HL-60 (cell line): Measurements from ENCODE around the gene CRLF1.
A peak's percentile ranks its signal among the peaks of the same experiment; 100 is the strongest.

Experiments used
- DNase-seq, 2 experiments: peaks; one replicate each; pipeline ENCODE4 v3.0.0-alpha.2; 2010 to 2020; ENCODE audit warnings: low read depth in 1 of 2, low spot score in 1 of 2
- H3K27ac ChIP-seq: fragments of 250-450 bp; sonication (Bioruptor Pico); replicated peaks from 2 replicates; pipeline ENCODE4 v1.5.1; 2020; ENCODE audit warnings: mild to moderate bottlenecking, moderate library complexity
- H3K27me3 ChIP-seq: fragments of 250-450 bp; sonication (Bioruptor Pico); 2 replicates; pipeline ENCODE4 v1.5.1; 2021; ENCODE audit warnings: mild to moderate bottlenecking, moderate library complexity; ENCODE audit not compliant: insufficient read depth, poor library complexity, severe bottlenecking
- H3K4me3 ChIP-seq: replicated peaks from 2 replicates; pipeline ENCODE4 v1.5.1; 2011; ENCODE audit warnings: mild to moderate bottlenecking, control low read depth, low read length; ENCODE audit not compliant: insufficient read depth
- GABPA ChIP-seq: IDR thresholded peaks from 2 replicates; pipeline ENCODE4 v1.6.1; 2012; ENCODE audit warnings: low read depth
- POLR2AphosphoS5 ChIP-seq: IDR thresholded peaks from 2 replicates; pipeline ENCODE4 v1.6.1; 2012; ENCODE audit warnings: low read depth
- SPI1 ChIP-seq: IDR thresholded peaks from 2 replicates; pipeline ENCODE4 v1.6.1; 2012; ENCODE audit warnings: low read depth, mild to moderate bottlenecking, borderline replicate concordance
- TF ChIP-seq, protein P1 (sequence below): IDR thresholded peaks from 2 replicates; pipeline ENCODE4 v1.6.1; 2012; ENCODE audit warnings: low read depth; ENCODE audit not compliant: insufficient replicate concordance
- TF ChIP-seq, protein P2 (sequence below): IDR thresholded peaks from one replicate; pipeline ENCODE4 v1.5.1; 2011; ENCODE audit warnings: low read length, control low read depth, inconsistent platforms; ENCODE audit not compliant: insufficient read depth

CRLF1 gene

GRCh38 chr19:18557411-18558201, 49.0 kb downstream of the CRLF1 start, which contains the start of gene KXD1:
Gene KXD1 (plus strand): TSS chr19:18557870. CDS start chr19:18562057, 4,187 bp downstream.
- TF ChIP-seq GABPA (no peak), SPI1 (peak; percentile 28; the same call in 1 of the 2 replicates), POLR2AphosphoS5 (peak; percentile 85)
- TF ChIP-seq, protein P1, sequence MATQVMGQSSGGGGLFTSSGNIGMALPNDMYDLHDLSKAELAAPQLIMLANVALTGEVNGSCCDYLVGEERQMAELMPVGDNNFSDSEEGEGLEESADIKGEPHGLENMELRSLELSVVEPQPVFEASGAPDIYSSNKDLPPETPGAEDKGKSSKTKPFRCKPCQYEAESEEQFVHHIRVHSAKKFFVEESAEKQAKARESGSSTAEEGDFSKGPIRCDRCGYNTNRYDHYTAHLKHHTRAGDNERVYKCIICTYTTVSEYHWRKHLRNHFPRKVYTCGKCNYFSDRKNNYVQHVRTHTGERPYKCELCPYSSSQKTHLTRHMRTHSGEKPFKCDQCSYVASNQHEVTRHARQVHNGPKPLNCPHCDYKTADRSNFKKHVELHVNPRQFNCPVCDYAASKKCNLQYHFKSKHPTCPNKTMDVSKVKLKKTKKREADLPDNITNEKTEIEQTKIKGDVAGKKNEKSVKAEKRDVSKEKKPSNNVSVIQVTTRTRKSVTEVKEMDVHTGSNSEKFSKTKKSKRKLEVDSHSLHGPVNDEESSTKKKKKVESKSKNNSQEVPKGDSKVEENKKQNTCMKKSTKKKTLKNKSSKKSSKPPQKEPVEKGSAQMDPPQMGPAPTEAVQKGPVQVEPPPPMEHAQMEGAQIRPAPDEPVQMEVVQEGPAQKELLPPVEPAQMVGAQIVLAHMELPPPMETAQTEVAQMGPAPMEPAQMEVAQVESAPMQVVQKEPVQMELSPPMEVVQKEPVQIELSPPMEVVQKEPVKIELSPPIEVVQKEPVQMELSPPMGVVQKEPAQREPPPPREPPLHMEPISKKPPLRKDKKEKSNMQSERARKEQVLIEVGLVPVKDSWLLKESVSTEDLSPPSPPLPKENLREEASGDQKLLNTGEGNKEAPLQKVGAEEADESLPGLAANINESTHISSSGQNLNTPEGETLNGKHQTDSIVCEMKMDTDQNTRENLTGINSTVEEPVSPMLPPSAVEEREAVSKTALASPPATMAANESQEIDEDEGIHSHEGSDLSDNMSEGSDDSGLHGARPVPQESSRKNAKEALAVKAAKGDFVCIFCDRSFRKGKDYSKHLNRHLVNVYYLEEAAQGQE, result no peak
- TF ChIP-seq, protein P2, sequence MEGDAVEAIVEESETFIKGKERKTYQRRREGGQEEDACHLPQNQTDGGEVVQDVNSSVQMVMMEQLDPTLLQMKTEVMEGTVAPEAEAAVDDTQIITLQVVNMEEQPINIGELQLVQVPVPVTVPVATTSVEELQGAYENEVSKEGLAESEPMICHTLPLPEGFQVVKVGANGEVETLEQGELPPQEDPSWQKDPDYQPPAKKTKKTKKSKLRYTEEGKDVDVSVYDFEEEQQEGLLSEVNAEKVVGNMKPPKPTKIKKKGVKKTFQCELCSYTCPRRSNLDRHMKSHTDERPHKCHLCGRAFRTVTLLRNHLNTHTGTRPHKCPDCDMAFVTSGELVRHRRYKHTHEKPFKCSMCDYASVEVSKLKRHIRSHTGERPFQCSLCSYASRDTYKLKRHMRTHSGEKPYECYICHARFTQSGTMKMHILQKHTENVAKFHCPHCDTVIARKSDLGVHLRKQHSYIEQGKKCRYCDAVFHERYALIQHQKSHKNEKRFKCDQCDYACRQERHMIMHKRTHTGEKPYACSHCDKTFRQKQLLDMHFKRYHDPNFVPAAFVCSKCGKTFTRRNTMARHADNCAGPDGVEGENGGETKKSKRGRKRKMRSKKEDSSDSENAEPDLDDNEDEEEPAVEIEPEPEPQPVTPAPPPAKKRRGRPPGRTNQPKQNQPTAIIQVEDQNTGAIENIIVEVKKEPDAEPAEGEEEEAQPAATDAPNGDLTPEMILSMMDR, result no peak
- Histone ChIP-seq H3K27me3 (no peaks in the 10 kb centered on the region), H3K27ac (peak within 1 kb of the TSS; percentile 68), H3K4me3 (peak within 1 kb of the TSS; percentile 91)
- DNase-seq, result peak; percentile 97 to 100

DNA sequence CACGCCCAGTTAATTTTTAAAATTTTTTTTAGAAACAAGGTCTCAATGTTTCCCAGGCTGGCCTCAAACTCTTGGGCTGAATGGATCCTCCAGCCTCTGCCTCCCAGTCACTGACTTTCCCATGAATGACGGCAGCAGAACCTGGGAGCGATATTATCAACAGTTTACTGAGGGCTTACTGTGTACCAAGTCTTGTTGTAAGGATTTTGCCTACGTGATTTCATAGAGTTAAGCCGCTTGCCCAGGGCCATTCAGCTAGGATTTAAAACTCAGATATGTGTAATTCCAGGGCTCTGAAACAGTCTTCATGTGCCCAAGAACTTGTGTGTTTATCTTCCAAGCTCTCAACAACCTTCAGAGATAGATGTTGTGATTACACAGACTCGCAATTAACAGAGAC, 55.0 kb downstream of the CRLF1 start:
- Histone ChIP-seq H3K27ac (no peak overlapping the region), H3K4me3 (no peak overlapping the region), H3K27me3 (no peaks in the 10 kb centered on the region)
- TF ChIP-seq, protein P1, result no peak
- TF ChIP-seq GABPA (no peak), SPI1 (no peak), POLR2AphosphoS5 (no peak)
- TF ChIP-seq, protein P2, result no peak
- no peak for DNase-seq

GRCh38 chr19:18543814-18544475, 62.7 kb downstream of the CRLF1 start:
- TF ChIP-seq GABPA (no peak), SPI1 (peak; percentile 49; the same call in 1 of the 2 replicates), POLR2AphosphoS5 (0 out of 2 replicates have a peak, but pooled peaks have one; percentile 34)
- TF ChIP-seq, protein P1, result no peak
- TF ChIP-seq, protein P2, result peak; percentile 10
- H3K4me3 ChIP-seq, result peak overlapping the region; percentile 53
- no peaks in the 10 kb centered on the region for H3K27me3 ChIP-seq
- DNase-seq, result peak; percentile 86 to 95
- H3K27ac ChIP-seq, result peak overlapping the region; percentile 66
